IMR-90 (cell line): ENCODE measurements around the gene PRL. TPM values are rescaled to one million over a fixed set of nuclear protein-coding genes. Genes with fewer than 3 reads are reported as not detected.

Experiments used
- ATAC-seq: fragments of 200-7000 bp; cut with Tn5 transposase; 2 replicates; pipeline ENCODE4 v1.9.1; 2020; ENCODE audit warnings: low read depth, mild to moderate bottlenecking, moderate library complexity
- BruUV-seq: library from RNA; stranded (reverse); fragments of 400-500 nt; replicated peaks from 2 replicates; lab custom pipeline; 2021; lab: Mats Ljungman, UMichigan
- CTCF ChIA-PET: fragments of 300-600 bp; formaldehyde crosslinking; extraction: SDS; loops from one replicate; lab custom pipeline; 2021; ENCODE audit warnings: antibody characterized with exemption; lab: Yijun Ruan, JAX
- POLR2A ChIA-PET: fragments of 300-600 bp; sonication (Branson Sonifier 250); formaldehyde crosslinking; loops from one replicate; lab custom pipeline; 2022; ENCODE audit warnings: antibody characterized with exemption; ENCODE audit not compliant: unreplicated experiment; lab: Charles Lee
- DNase-seq: peaks from one replicate; pipeline ENCODE4 v3.0.0; 2013
- H2AFZ ChIP-seq: replicated peaks from 2 replicates; pipeline ENCODE3; 2013; ENCODE audit warnings: low read length, mild to moderate bottlenecking; ENCODE audit not compliant: poor library complexity
- H2AK5ac ChIP-seq: 2 replicates; pipeline ENCODE4 v1.6.1; 2013; ENCODE audit warnings: low read depth, low read length, inconsistent platforms
- H2AK9ac ChIP-seq: replicated peaks from 2 replicates; pipeline ENCODE3; 2013; ENCODE audit warnings: mild to moderate bottlenecking, low read depth, low read length, moderate library complexity; ENCODE audit not compliant: poor library complexity
- H2BK120ac ChIP-seq: 2 replicates; pipeline ENCODE4 v1.6.1; 2013; ENCODE audit warnings: low read depth, low read length, inconsistent platforms
- H2BK15ac ChIP-seq: 3 replicates; pipeline ENCODE4 v1.6.1; 2013; ENCODE audit warnings: low read depth, low read length, inconsistent platforms
- H2BK20ac ChIP-seq: 2 replicates; pipeline ENCODE4 v1.6.1; 2013; ENCODE audit warnings: low read depth, mild to moderate bottlenecking, inconsistent platforms, low read length, moderate library complexity
- H2BK5ac ChIP-seq: 2 replicates; pipeline ENCODE4 v1.6.1; 2013; ENCODE audit warnings: mild to moderate bottlenecking, low read depth, low read length, inconsistent platforms; ENCODE audit not compliant: poor library complexity, severe bottlenecking
- H3K14ac ChIP-seq: replicated peaks from 2 replicates; pipeline ENCODE4 v1.6.1; 2013; ENCODE audit warnings: low read depth, low read length, inconsistent platforms
- H3K18ac ChIP-seq: 2 replicates; pipeline ENCODE4 v1.6.1; 2013; ENCODE audit warnings: low read depth, low read length, control low read depth
- H3K23ac ChIP-seq: 2 replicates; pipeline ENCODE4 v1.6.1; 2013; ENCODE audit warnings: low read depth, low read length, inconsistent platforms
- H3K27ac ChIP-seq: 2 replicates; pipeline ENCODE4 v1.5.1; 2013; ENCODE audit warnings: mild to moderate bottlenecking, control low read depth, low read length; ENCODE audit not compliant: insufficient read depth
- H3K27me3 ChIP-seq: 2 replicates; pipeline ENCODE4 v1.6.1; 2013; ENCODE audit warnings: low read length; ENCODE audit not compliant: control insufficient read depth, insufficient read depth
- H3K36me3 ChIP-seq: 2 replicates; pipeline ENCODE4 v1.6.1; 2013; ENCODE audit warnings: low read length, mixed read lengths; ENCODE audit not compliant: control insufficient read depth, insufficient read depth
- H3K4ac ChIP-seq: 2 replicates; pipeline ENCODE4 v1.6.1; 2013; ENCODE audit warnings: low read depth, low read length, inconsistent platforms
- H3K4me1 ChIP-seq: 2 replicates; pipeline ENCODE4 v1.6.1; 2013; ENCODE audit warnings: low read length, mixed read lengths; ENCODE audit not compliant: control insufficient read depth, insufficient read depth
- H3K4me2 ChIP-seq: 2 replicates; pipeline ENCODE4 v1.6.1; 2013; ENCODE audit warnings: low read depth, mild to moderate bottlenecking, control low read depth, low read length, moderate library complexity
- H3K4me3 ChIP-seq: 2 replicates; pipeline ENCODE4 v1.5.1; 2013; ENCODE audit warnings: low read depth, mild to moderate bottlenecking, control low read depth, low read length, moderate library complexity; ENCODE audit not compliant: insufficient read depth
- H3K56ac ChIP-seq: 2 replicates; pipeline ENCODE4 v1.6.1; 2013; ENCODE audit warnings: low read length, inconsistent platforms; ENCODE audit not compliant: insufficient read depth; ENCODE audit errors: extremely low read depth
- H3K79me1 ChIP-seq, 2 experiments: 2 replicates each; pipeline ENCODE4 v1.6.1; 2013; ENCODE audit warnings: low read length in 2 of 2, inconsistent platforms in 1 of 2, low read depth in 1 of 2
- H3K9ac ChIP-seq: 2 replicates; pipeline ENCODE4 v1.6.1; 2013; ENCODE audit warnings: low read depth, low read length, control low read depth
- H3K9me1 ChIP-seq: 2 replicates; pipeline ENCODE4 v1.6.1; 2013; ENCODE audit warnings: low read length, inconsistent platforms; ENCODE audit not compliant: insufficient read depth
- H3K9me3 ChIP-seq: 2 replicates; pipeline ENCODE4 v1.6.1; 2013; ENCODE audit warnings: low read length; ENCODE audit not compliant: control insufficient read depth, insufficient read depth
- H4K20me1 ChIP-seq: 2 replicates; pipeline ENCODE4 v1.6.1; 2013; ENCODE audit warnings: low read length, inconsistent platforms; ENCODE audit not compliant: insufficient read depth
- H4K5ac ChIP-seq: 2 replicates; pipeline ENCODE4 v1.6.1; 2013; ENCODE audit warnings: mild to moderate bottlenecking, low read depth, low read length, control low read depth
- H4K8ac ChIP-seq, 2 experiments: 2 replicates each; pipeline ENCODE4 v1.6.1; 2013; ENCODE audit warnings: low read depth in 2 of 2, low read length in 2 of 2, control low read depth in 1 of 2, inconsistent platforms in 1 of 2
- H4K91ac ChIP-seq: 2 replicates; pipeline ENCODE4 v1.6.1; 2013; ENCODE audit warnings: low read depth, low read length, inconsistent platforms; ENCODE audit not compliant: insufficient read depth
- FOS ChIP-seq: fragments of 150-350 bp; IDR thresholded peaks from 2 replicates; pipeline ENCODE4 v1.6.1; 2016; ENCODE audit warnings: low read depth, low read length
- MAFK ChIP-seq: IDR thresholded peaks from 2 replicates; pipeline ENCODE4 v1.6.1; 2012; ENCODE audit warnings: low read depth, low read length, improper control_type of control experiment
- WGBS, 2 experiments: methylation state at CpG; one replicate each; pipeline versions ENCODE4 v1.1.5 to v1.1.7; 2013; ENCODE audit warnings: missing lambda C conversion rate in 2 of 2; ENCODE audit not compliant: insufficient read length in 1 of 2; ENCODE audit errors: extremely low coverage in 2 of 2; 5-methylcytosine and 5-hydroxymethylcytosine counted together
- dilution Hi-C: fragments of 300-500 bp; cut with HindIII; formaldehyde crosslinking; loops from one replicate; pipeline ENCODE4 v1.14.3; 2018; ENCODE audit warnings: low sequenced_read_pairs; ENCODE audit not compliant: unreplicated experiment
- in situ Hi-C: fragments of 300-500 bp; cut with MboI; formaldehyde crosslinking; loops from 3 replicates; pipeline ENCODE4 v1.14.3; 2019; ENCODE audit warnings: low sequenced_read_pairs, inconsistent platforms, mixed read lengths
- intact Hi-C: fragments of 100-400 bp; cut with micrococcal nuclease; formaldehyde crosslinking; loops from 2 replicates; pipeline ENCODE4 v1.10.0; 2022
- polyA plus RNA-seq, 3 experiments: library from polyadenylated mRNA; depleted of rRNA; stranded (reverse); fragments of >200 nt; gene quantifications; 2 replicates each; pipeline ENCODE4 v1.2.3, GENCODE V29; 2012; ENCODE audit warnings: low replicate concordance in 1 of 3
- total RNA-seq: library from RNA; depleted of rRNA; stranded (reverse); fragments of >200 nt; gene quantifications from 2 replicates; pipeline ENCODE4 v1.2.3, GENCODE V29; 2012
- TF ChIP-seq, protein P1 (sequence below): fragments of 150-350 bp; IDR thresholded peaks from 2 replicates; pipeline ENCODE4 v1.6.1; 2016; ENCODE audit warnings: low read depth, mild to moderate bottlenecking, low read length, moderate library complexity, borderline replicate concordance
- TF ChIP-seq, protein P2 (sequence below): conservative IDR thresholded peaks from 2 replicates; pipeline ENCODE4 v1.5.1; 2012; ENCODE audit warnings: mild to moderate bottlenecking, low read depth, low read length, improper control_type of control experiment

The PRL gene
- total and polyA plus RNA-seq, 2 of the 4 experiments (the other 2 are of a cell fraction) = not detected

GRCh38 chr6:22253955-22254655 lies 42.7 kb downstream of the PRL start:
- Histone ChIP-seq H3K4me1 (peaks cover 9% of the 10 kb centered on the region), H2AK9ac (no peak overlapping the region), H3K27me3 (no peaks in the 10 kb centered on the region), H3K4ac (no peak overlapping the region), H4K91ac (peak overlapping the region; percentile 23; the same call in 1 of the 2 replicates), H4K5ac (no peak overlapping the region), H3K14ac (no peak overlapping the region), H3K9me1 (no peaks in the 10 kb centered on the region; the same call in 1 of the 2 replicates), H3K18ac (no peak overlapping the region), H2BK120ac (no peak overlapping the region), H3K36me3 (no peaks in the 10 kb centered on the region), H4K20me1 (no peaks in the 10 kb centered on the region), H3K56ac (no peak overlapping the region), H2AFZ (no peak overlapping the region), H3K23ac (no peak overlapping the region), H3K9ac (no peak overlapping the region), H2BK15ac (peak overlapping the region; percentile 41; the same call in 1 of the 3 replicates), H3K79me1 (no peaks in the 10 kb centered on the region), H4K8ac (no peak overlapping the region), H3K27ac (no peak overlapping the region), H3K9me3 (peaks cover 3% of the 10 kb centered on the region), H2BK20ac (no peak overlapping the region), H3K4me2 (no peak overlapping the region), H3K4me3 (no peak overlapping the region), H2BK5ac (no peak overlapping the region), H2AK5ac (no peak overlapping the region)
- DNase-seq (no peak), ATAC-seq (no peak)
- no TSS peak for BruUV-seq
- ChIA-PET POLR2A (no interaction called here), CTCF (interaction anchor here (1.5 kb wide), 1 partner anchor 15 kb away, joined by 3 read pairs; no protein-coding TSS in a partner anchor)
- WGBS, 2 experiments = no CpG with 5 or more reads among the region's 1 CpG
- dilution Hi-C loops (no loop called here), in situ Hi-C loops (no loop called here), intact Hi-C loops (no loop called here)
- no peak for TF ChIP-seq FOS
- TF ChIP-seq, protein P1, sequence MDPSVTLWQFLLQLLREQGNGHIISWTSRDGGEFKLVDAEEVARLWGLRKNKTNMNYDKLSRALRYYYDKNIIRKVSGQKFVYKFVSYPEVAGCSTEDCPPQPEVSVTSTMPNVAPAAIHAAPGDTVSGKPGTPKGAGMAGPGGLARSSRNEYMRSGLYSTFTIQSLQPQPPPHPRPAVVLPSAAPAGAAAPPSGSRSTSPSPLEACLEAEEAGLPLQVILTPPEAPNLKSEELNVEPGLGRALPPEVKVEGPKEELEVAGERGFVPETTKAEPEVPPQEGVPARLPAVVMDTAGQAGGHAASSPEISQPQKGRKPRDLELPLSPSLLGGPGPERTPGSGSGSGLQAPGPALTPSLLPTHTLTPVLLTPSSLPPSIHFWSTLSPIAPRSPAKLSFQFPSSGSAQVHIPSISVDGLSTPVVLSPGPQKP = no peak
- TF ChIP-seq, protein P2, sequence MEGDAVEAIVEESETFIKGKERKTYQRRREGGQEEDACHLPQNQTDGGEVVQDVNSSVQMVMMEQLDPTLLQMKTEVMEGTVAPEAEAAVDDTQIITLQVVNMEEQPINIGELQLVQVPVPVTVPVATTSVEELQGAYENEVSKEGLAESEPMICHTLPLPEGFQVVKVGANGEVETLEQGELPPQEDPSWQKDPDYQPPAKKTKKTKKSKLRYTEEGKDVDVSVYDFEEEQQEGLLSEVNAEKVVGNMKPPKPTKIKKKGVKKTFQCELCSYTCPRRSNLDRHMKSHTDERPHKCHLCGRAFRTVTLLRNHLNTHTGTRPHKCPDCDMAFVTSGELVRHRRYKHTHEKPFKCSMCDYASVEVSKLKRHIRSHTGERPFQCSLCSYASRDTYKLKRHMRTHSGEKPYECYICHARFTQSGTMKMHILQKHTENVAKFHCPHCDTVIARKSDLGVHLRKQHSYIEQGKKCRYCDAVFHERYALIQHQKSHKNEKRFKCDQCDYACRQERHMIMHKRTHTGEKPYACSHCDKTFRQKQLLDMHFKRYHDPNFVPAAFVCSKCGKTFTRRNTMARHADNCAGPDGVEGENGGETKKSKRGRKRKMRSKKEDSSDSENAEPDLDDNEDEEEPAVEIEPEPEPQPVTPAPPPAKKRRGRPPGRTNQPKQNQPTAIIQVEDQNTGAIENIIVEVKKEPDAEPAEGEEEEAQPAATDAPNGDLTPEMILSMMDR = no peak
- peak; percentile 60 for TF ChIP-seq MAFK
